ENCODE results near the gene TMEM236.

- TF ChIP-seq EP300 (IDR thresholded peaks at IDR 0.05), result peak in 1 of 2 donors; percentile 71
- TF ChIP-seq POLR2A (IDR thresholded peaks at IDR 0.05), result peak in 1 of 2 donors; percentile 22
Observed at GRCh38 chr10:17808971-17809841, 57.2 kb downstream of the TMEM236 start, which contains the start of gene MRC1.
